Epithelial cell of proximal tubule (primary cell): ENCODE data around the gene TAS2R60. TPM values are rescaled to one million over a fixed set of nuclear protein-coding genes. Genes with fewer than 3 reads are reported as not detected.
"Not testable (repeated sequence)": the region's sequence is repeated elsewhere in the genome, so short reads cannot be mapped to it uniquely, and the experiment has no call there.

ENCODE experiments used
- DNase-seq: peaks from one replicate; pipeline ENCODE4 v3.0.0-alpha.2; 2011; ENCODE audit warnings: low read depth
- H3K4me3 ChIP-seq: 2 replicates; pipeline ENCODE4 v1.5.1; 2011; ENCODE audit warnings: low read depth, mild to moderate bottlenecking, low read length
- CTCF ChIP-seq: conservative IDR thresholded peaks from 2 replicates; pipeline ENCODE4 v1.5.1; 2012; ENCODE audit warnings: low read depth, mild to moderate bottlenecking, low read length
- total RNA-seq: library from RNA; depleted of rRNA; stranded (reverse); fragments of >200 nt; gene quantifications from 2 replicates; pipeline ENCODE4 v1.2.3, GENCODE V29; 2015

Gene TAS2R60
- total RNA-seq, 1 donor from 2014 or later, result not detected

DNA sequence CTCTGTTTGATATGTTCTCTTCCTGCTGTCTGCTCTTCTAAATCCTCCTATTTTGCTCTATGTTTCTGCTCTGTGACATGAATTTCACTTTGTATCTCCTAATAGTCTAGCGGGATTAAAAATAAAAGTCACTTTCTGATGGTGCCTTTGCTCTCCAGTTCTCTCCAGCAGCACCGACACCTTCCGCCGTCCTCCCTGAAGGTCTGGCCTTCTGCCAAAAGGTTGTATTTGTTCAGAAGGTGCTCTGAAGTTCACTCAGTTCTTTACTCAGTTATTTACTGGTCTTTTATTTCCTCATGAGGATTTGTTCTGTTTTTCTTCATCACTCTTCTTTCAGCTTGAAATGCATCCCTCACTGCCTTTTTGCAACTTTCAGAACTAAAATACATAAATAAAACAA lies 23.4 kb upstream of the TAS2R60 start:
- no peak for DNase-seq
- TF ChIP-seq CTCF, result no peak
- H3K4me3 ChIP-seq, result no peak overlapping the region

DNA sequence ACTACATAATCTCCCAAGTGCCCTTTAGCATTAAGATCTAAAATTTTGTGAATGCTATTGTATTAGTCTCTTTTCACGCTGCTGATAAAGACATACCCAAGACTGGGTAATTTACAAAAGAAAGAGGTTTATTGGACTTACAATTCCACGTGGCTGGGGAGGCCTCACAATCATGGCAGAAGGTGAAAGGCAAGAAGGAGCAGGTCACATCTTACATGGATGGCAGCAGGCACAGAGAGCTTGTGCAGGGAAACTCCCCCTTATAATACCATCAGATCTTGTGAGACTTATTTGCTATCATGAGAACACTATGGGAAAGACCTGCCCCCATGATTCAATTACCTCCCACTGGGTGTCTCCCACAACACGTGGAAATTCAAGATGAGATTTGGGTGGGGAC lies 22.6 kb upstream of the TAS2R60 start:
- H3K4me3 ChIP-seq, DNase-seq: not testable (repeated sequence)

GRCh38 chr7:143422033-143422432 lies 21.2 kb upstream of the TAS2R60 start:
- DNase-seq, result no peak
- no peak for TF ChIP-seq CTCF
- no peak overlapping the region for H3K4me3 ChIP-seq

DNA sequence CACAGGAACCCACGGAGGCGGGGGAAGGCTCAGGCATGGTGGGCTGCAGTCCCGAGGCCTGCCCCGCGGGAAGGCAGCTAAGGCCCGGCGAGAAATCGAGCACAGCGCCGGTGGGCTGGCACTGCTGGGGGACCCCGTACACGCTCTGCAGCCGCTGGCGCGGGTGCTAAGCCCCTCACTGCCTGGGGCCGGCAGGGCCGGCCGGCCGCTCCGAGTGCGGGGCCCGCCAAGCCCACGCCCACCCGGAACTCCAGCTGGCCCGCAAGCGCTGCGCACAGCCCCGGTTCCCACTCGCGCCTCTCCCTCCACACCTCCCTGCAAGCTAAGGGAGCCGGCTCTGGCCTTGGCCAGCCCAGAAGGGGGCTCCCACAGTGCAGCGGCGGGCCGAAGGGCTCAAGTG lies 18.8 kb upstream of the TAS2R60 start:
- DNase-seq, result not testable (repeated sequence)

DNA sequence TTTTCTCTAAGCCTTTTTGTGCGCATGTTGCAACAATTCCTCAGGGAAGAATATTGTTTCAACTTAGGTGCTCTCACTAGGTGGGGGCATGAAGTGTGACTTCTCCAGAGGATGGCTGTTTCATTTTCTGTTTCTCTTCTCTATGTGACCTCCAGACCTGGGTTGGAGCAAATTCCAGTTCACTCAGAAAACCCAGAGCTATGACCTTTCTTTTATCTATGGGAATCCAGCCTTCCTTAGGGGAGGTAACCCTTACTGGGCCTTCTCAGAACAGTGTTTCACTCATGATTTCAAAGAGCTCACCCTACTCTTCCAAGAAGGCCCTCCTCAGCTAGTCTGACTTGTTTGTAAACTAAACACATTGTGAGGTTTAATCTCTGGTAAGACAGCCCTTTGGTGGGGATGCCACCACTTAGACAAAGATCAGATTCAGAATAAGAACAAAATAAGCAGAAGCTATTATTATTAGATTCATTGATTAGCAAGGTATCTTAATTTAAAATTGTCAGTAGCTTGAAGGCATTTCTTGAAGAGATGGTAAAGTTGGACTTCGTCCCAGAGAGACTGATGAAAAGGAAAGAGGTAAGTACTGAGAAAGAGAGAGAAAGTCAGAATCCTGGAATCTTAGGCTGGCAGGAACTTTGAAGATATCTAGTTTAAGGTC lies 16.6 kb upstream of the TAS2R60 start:
- TF ChIP-seq CTCF, result no peak
- no peak overlapping the region for H3K4me3 ChIP-seq

More for the DNA sequence above, 18.8 kb upstream of the TAS2R60 start:
- H3K4me3 ChIP-seq, result not testable (repeated sequence)

GRCh38 chr7:143429770-143430698 lies 13.2 kb upstream of the TAS2R60 start:
- TF ChIP-seq CTCF, result no peak
- no peak for DNase-seq
- H3K4me3 ChIP-seq, result no peak overlapping the region

More for the DNA sequence above, 16.6 kb upstream of the TAS2R60 start:
- no peak for DNase-seq

DNA sequence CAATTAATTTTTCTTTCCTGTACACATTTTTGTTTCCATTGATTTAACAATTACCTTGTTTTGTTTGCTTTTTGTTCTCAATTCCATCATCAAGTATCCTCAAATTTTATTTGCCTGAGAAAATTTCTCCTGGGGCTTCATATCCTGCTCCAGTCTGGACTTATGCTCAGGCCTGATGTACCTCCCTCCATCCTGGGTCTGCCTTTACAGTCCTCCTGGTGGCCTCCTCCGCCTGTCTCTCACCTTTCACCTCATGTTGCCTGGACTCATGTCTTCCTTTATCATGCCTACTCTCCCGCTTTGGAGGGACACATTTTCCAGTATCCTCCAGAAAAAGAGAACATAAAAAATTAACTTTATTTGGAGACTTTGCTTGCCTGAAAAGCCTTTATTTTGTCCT lies 12.1 kb upstream of the TAS2R60 start:
- TF ChIP-seq CTCF, result no peak
- H3K4me3 ChIP-seq, result no peak overlapping the region
- no peak for DNase-seq

GRCh38 chr7:143433759-143434158 lies 9.5 kb upstream of the TAS2R60 start:
- no peak for TF ChIP-seq CTCF
- no peak overlapping the region for H3K4me3 ChIP-seq

More at GRCh38 chr7:143433759-143434158, 9.5 kb upstream of the TAS2R60 start:
- DNase-seq, result no peak
